Measurements from ENCODE around the gene KRT12. TPM values are rescaled to one million over a fixed set of nuclear protein-coding genes. Genes with fewer than 3 reads are reported as not detected.

The KRT12 gene
- total RNA-seq, 6 experiments from 2014 or later, result not detected

- 93% methylated on average over 1 of the region's 1 CpG for WGBS (ENCODE audit: insufficient coverage, low coverage, low lambda C conversion rate, missing lambda C conversion rate)
- DNase-seq (no peak), ATAC-seq (no peak)
- H3K27me3 ChIP-seq, result no peaks in the 10 kb centered on the region
- no peaks in the 10 kb centered on the region for H3K4me1 ChIP-seq
- no peaks in the 10 kb centered on the region for H3K9me3 ChIP-seq
- no peak overlapping the region for H3K27ac ChIP-seq
- no peak for TF ChIP-seq CTCF (IDR thresholded peaks at IDR 0.05)
- no peak for TF ChIP-seq POLR2A (IDR thresholded peaks at IDR 0.05)
- H3K4me3 ChIP-seq, result no peak overlapping the region
- H3K36me3 ChIP-seq, result no peaks in the 10 kb centered on the region
- intact Hi-C loops (cut with DNase I), result no loop called here
Measured at GRCh38 chr17:40824015-40824832, 42.8 kb downstream of the KRT12 start.

DNA sequence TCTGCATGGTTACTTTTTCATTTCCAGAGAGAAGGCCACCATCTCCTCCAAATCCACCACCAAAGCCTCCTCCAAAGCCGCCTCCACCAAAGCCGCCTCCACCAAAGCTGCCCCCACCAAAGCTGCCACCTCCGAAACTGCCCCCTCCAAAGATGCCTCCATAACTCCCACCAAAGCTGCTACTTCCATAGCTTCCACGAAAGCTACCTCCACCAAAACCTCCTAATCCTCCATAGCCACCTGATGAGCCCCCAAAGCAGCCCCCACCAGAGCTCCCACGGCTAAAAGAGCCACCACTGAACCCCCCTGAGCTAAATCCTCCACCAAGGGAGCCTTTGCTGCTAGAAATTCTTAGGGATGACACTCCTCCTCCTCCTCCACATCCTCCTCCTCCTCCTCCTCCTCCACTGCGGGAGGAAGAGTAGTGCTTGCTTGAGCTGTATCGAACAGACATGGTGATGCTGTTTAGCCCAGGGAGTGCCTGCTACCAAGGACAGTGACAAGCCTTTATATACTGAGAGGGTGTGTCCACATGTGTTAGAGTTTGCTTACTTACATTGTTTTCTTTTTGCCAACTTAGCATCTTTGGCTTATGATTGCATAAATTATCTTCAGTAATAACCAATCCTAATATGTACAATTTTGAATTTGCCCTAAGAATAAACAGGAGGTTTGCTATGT lies 44.8 kb downstream of the KRT12 start, which contains the start of gene KRT10:
TSS of gene KRT10 (minus strand) at position 483 of the 681 bp plus-strand sequence. CDS start at position 454, 29 bp downstream.
- TF ChIP-seq POLR2A (IDR thresholded peaks at IDR 0.05) (no peak), CTCF (IDR thresholded peaks at IDR 0.05) (no peak)
- H3K9me3 ChIP-seq, result no peaks in the 10 kb centered on the region
- ATAC-seq, result no peak
- DNase-seq, result no peak
- H3K4me3 ChIP-seq, result no peak within 1 kb of the TSS
- no peak within 1 kb of the TSS for H3K27ac ChIP-seq
- no peaks in the 10 kb centered on the region for H3K36me3 ChIP-seq
- WGBS (ENCODE audit: insufficient coverage, low coverage, low lambda C conversion rate, missing lambda C conversion rate), result 83% methylated on average over 5 of the region's 7 CpGs
- intact Hi-C loops (cut with DNase I), result no loop called here
- H3K27me3 ChIP-seq, result no peaks in the 10 kb centered on the region
- peaks cover 0 to 6% (median 0%) of the 10 kb centered on the region in 4 donors for H3K4me1 ChIP-seq

DNA sequence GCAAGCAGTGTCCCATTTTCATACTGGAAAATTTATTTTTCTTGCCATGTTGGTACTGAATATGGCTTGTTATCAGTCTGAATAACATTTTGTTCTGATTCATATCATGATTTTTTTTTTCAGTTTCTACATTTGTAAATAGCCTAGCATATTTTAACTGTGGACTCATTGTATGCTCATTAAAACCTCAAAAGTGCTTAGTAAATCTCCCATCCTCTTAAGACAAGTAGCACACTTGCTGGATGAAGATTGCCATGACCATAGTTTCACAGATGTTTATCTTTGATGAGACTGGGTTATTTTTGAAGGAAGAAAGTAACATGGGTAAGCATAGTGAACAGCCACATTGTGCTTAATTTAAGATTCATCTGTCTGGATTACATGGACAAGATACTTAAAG lies 45.5 kb downstream of the KRT12 start:
- no peak for TF ChIP-seq POLR2A (IDR thresholded peaks at IDR 0.05)
- TF ChIP-seq CTCF (IDR thresholded peaks at IDR 0.05), result no peak
- H3K4me3 ChIP-seq, result no peak overlapping the region
- no peaks in the 10 kb centered on the region for H3K9me3 ChIP-seq
- no peak overlapping the region for H3K27ac ChIP-seq
- H3K4me1 ChIP-seq, result peaks cover 0 to 6% (median 0%) of the 10 kb centered on the region in 4 donors
- no peak for DNase-seq
- intact Hi-C loops (cut with DNase I), result no loop called here
- ATAC-seq, result no peak
- no peaks in the 10 kb centered on the region for H3K36me3 ChIP-seq
- no peaks in the 10 kb centered on the region for H3K27me3 ChIP-seq

- no peak overlapping the region for H3K27ac ChIP-seq
- intact Hi-C loops (cut with DNase I), result no loop called here
- 88% methylated on average over 7 of the region's 9 CpGs for WGBS (ENCODE audit: insufficient coverage, low coverage, low lambda C conversion rate, missing lambda C conversion rate)
- no peak overlapping the region for H3K4me3 ChIP-seq
- H3K36me3 ChIP-seq, result no peaks in the 10 kb centered on the region
- TF ChIP-seq POLR2A (IDR thresholded peaks at IDR 0.05), result no peak
- TF ChIP-seq CTCF (IDR thresholded peaks at IDR 0.05), result no peak
- ATAC-seq (no peak), DNase-seq (no peak)
- H3K4me1 ChIP-seq, result peaks cover 0 to 6% (median 0%) of the 10 kb centered on the region in 4 donors
- no peaks in the 10 kb centered on the region for H3K9me3 ChIP-seq
- H3K27me3 ChIP-seq, result no peaks in the 10 kb centered on the region
Measured at GRCh38 chr17:40820228-40820838, 46.7 kb downstream of the KRT12 start.

Data from right lobe of liver (tissue), 6 donors.